Testis (tissue), 2 donors: Measurements from ENCODE around the gene SSTR5.

ENCODE experiments used
- POLR2A ChIP-seq: fragments of 450-650 bp; IDR thresholded peaks from one replicate; pipeline ENCODE4 v1.6.1; 2017; ENCODE audit warnings: antibody characterized with exemption, mild to moderate bottlenecking, moderate library complexity
- TF ChIP-seq, protein P1 (sequence below), 3 experiments: fragments of 450-650 bp in 2 of 3; fragments of 200-600 bp in 1 of 3; sonication (generic) in 1 of 3; IDR thresholded peaks; one replicate each; pipeline ENCODE4 v1.5.1; 2016 to 2019; ENCODE audit warnings: antibody characterized with exemption in 3 of 3, mild to moderate bottlenecking in 2 of 3, moderate library complexity in 1 of 3

DNA sequence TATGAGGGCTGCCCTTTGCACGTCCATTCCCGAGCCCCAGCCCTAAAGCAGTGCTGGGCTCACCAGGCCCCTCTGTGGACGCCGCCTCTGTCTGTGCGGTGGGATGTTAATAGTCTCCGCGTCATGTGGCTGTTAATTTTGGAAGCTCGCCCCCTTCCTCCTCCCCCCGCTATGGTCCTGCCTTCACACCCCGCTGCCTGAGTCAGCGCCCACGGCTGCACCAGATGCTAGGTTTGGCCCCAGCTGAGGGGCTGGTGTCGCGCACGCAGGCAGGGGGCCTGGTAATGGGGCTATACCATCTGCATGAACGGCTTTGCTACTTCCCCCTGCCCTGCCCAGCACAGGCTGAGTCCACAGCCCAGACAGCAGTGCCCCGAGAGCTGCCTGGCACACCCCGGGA is 4.1 kb upstream of the SSTR5 start:
- TF ChIP-seq, protein P1, sequence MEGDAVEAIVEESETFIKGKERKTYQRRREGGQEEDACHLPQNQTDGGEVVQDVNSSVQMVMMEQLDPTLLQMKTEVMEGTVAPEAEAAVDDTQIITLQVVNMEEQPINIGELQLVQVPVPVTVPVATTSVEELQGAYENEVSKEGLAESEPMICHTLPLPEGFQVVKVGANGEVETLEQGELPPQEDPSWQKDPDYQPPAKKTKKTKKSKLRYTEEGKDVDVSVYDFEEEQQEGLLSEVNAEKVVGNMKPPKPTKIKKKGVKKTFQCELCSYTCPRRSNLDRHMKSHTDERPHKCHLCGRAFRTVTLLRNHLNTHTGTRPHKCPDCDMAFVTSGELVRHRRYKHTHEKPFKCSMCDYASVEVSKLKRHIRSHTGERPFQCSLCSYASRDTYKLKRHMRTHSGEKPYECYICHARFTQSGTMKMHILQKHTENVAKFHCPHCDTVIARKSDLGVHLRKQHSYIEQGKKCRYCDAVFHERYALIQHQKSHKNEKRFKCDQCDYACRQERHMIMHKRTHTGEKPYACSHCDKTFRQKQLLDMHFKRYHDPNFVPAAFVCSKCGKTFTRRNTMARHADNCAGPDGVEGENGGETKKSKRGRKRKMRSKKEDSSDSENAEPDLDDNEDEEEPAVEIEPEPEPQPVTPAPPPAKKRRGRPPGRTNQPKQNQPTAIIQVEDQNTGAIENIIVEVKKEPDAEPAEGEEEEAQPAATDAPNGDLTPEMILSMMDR (IDR thresholded peaks at IDR 0.05): no peak
- TF ChIP-seq POLR2A: no peak
